ENCODE results near the gene GPX2. TPM values are rescaled to one million over a fixed set of nuclear protein-coding genes. Genes with fewer than 3 reads are reported as not detected.

The GPX2 gene
- total RNA-seq, 4 donors from 2014 or later = 1.9 to 37.6 (median 21.0) TPM

DNA sequence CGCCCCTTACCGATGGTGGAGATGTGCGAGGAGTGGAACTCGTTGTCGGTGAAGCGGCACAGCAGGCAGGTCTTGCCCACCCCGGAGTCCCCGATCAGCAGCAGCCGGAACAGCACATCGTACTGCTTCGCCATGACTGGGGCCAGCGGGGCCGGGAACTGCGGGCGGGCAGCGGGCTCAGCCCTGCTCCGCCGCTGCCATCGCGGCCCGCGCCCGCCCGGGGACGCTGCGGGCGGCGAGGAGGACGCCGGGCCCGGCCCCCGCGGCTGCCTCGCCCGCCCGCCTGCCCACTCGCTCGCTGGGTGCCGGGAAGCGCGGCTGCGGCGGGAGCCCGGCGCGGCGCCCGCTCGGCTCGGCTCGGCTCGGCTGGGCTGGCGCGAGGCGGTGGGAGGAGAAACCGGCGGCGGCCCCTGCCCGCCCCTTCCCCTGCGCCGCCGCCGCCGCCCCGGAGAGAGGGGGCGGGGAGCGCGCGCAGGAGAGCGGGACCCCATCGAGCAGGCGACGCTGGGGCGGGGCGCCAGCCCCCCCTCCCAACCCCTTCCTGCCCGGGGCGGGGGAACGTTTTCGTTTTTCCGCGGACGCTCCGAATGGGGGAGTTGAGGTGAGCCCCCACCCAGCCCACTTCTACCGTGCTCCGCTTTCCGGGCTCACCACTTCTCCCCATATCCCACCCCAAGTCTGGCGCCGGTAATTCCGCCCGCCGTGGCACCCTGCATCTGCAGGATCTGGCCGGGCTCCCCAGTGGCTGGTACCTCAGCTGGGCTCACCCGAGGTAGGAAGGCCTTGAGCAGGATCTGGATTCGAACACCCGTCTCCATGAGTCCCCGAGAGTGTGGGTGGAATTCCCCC is 29.6 kb upstream of the GPX2 start, which contains the start of gene RAB15:
Gene RAB15, minus strand, starts transcription at position 394 of the 849 bp plus-strand sequence. Its CDS starts 260 bp downstream, at position 134.
- intact Hi-C loops (cut with DNase I; ENCODE audit: low total_unique reads) = loop anchor here (10.0 kb wide), 1 partner anchor 147 kb away; no protein-coding TSS in a partner anchor
- DNase-seq (ENCODE audit: low spot score in 2 of 2) = no peak
- H3K4me3 ChIP-seq (ENCODE audit: low read depth, poor library complexity, severe bottlenecking) = peak within 1 kb of the TSS; percentile 33
- TF ChIP-seq POLR2A (IDR thresholded peaks at IDR 0.05) = no peak
- TF ChIP-seq, protein P1, sequence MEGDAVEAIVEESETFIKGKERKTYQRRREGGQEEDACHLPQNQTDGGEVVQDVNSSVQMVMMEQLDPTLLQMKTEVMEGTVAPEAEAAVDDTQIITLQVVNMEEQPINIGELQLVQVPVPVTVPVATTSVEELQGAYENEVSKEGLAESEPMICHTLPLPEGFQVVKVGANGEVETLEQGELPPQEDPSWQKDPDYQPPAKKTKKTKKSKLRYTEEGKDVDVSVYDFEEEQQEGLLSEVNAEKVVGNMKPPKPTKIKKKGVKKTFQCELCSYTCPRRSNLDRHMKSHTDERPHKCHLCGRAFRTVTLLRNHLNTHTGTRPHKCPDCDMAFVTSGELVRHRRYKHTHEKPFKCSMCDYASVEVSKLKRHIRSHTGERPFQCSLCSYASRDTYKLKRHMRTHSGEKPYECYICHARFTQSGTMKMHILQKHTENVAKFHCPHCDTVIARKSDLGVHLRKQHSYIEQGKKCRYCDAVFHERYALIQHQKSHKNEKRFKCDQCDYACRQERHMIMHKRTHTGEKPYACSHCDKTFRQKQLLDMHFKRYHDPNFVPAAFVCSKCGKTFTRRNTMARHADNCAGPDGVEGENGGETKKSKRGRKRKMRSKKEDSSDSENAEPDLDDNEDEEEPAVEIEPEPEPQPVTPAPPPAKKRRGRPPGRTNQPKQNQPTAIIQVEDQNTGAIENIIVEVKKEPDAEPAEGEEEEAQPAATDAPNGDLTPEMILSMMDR (IDR thresholded peaks at IDR 0.05) = no peak
- 0 to 1% methylated on average over 17 to 27 of the region's 96 CpGs for WGBS, 2 donors

DNA sequence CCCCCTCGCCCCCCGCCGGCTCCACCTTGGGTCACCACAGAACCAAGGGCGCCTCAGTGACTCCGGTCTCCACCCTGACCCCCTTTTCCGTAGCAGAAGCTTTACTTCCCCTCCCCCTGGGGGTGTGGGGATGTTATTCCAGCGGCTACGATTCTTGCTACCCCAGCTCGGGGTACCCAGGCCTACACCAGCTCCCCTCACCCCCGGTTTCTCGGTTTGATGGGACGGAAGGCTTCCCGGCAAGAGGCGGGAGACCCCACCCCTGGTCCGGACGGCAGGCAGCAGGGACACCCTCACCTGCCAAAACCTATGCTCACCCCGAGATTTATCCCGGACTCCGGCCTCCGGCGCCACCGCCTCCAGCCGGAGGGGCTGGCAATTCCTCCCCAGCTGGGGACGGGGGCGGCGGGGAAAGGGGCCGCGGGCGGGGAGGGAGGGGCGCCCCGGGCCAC is 29.0 kb upstream of the GPX2 start:
- intact Hi-C loops (cut with DNase I; ENCODE audit: low total_unique reads) = loop anchor here (10.0 kb wide), 1 partner anchor 147 kb away; no protein-coding TSS in a partner anchor
- peak overlapping the region; percentile 33 for H3K4me3 ChIP-seq (ENCODE audit: low read depth, poor library complexity, severe bottlenecking)
- 3 to 10% methylated on average over 28 to 30 of the region's 31 CpGs for WGBS, 2 donors
- TF ChIP-seq, protein P1 (IDR thresholded peaks at IDR 0.05) = no peak
- no peak for TF ChIP-seq POLR2A (IDR thresholded peaks at IDR 0.05)
- no peak for DNase-seq (ENCODE audit: low spot score in 2 of 2)

DNA sequence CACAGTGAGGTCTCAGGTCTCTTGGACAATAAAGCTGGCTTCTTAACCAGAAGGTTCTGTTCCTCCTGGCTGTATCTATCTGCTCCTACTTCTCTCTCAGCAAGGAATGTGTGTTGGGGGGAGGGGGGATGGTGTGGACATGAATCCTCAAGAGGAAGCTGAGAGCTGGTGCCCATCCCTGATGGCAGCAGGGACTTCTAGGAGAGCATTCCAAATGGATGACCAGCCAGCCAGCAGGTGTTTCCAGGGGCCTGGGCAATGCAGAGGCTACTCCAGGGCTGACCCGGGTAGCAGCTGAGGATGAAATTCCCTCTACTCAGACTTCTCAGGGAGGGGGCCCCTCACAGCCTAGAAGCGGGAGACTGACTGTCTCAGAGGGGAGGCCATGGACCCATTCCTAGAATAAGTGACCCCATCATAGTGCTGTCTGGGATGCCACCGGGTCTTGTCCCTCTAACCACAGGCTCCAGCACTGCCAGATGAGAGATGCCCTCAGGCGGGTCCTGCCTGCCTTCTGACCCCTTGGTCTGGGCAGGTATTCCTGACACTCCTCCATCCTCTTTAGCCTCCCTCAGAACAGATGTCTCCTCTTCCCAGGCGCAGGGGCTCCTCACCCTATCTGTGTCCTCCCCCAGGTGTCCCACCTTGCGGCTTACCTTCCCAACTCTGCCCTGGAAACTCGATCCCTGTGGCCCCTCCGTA is 28.4 kb upstream of the GPX2 start:
- H3K4me3 ChIP-seq (ENCODE audit: low read depth, poor library complexity, severe bottlenecking) = no peak overlapping the region
- TF ChIP-seq POLR2A (IDR thresholded peaks at IDR 0.05) = no peak
- TF ChIP-seq, protein P1 (IDR thresholded peaks at IDR 0.05) = no peak
- DNase-seq (ENCODE audit: low spot score in 2 of 2) = no peak
- intact Hi-C loops (cut with DNase I; ENCODE audit: low total_unique reads) = loop anchor here (10.0 kb wide), 1 partner anchor 146 kb away; no protein-coding TSS in a partner anchor
- WGBS, 2 donors = 64% methylated on average over 8 of the region's 8 CpGs

DNA sequence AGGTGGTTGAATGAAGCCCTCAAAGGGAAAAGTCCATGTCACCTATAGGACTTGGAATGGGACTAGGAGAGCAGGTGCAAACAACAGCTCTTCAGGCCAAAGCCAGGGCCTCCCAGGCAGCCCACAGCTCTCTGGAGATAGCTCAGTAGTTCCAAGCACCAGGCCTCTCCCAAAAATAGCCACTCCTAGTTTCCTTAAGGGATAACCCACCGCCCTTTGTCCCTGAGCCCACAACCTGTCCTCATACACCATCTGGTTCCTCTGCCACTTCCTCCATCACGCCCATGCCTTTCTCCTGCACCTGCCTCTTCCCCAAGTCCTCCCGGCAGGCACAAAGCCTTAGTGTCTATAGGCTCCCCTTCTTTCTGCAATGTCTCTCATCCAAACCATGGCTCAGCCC is 27.5 kb upstream of the GPX2 start:
- intact Hi-C loops (cut with DNase I; ENCODE audit: low total_unique reads) = loop anchor here (10.0 kb wide), 1 partner anchor 145 kb away; no protein-coding TSS in a partner anchor
- WGBS, 2 donors = 72 to 82% methylated on average over 3 of the region's 3 CpGs
- TF ChIP-seq, protein P1 (IDR thresholded peaks at IDR 0.05) = no peak
- no peak for TF ChIP-seq POLR2A (IDR thresholded peaks at IDR 0.05)
- H3K4me3 ChIP-seq (ENCODE audit: low read depth, poor library complexity, severe bottlenecking) = no peak overlapping the region
- no peak for DNase-seq (ENCODE audit: low spot score in 2 of 2)

DNA sequence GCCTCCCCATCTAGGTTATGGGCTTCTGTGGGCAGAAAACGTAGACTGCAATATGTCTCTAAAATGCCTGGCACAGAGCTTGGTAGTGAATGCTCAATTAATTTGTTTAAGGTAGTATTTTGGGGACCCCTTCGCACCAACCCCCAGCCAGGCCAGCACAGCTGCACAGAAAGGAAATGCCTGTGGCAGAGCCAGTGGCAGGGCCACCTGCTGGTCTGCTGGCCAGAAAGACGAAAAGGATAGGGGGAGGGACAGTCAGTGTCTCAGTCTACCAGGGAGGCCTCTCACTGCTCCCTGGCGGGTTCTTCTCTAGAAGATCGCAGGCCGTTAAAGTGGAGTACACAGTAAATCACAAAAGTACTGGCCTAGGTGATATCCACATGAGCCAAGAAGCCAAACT is 26.1 kb upstream of the GPX2 start:
- 81 to 83% methylated on average over 6 of the region's 6 CpGs for WGBS, 2 donors
- intact Hi-C loops (cut with DNase I; ENCODE audit: low total_unique reads) = no loop called here
- no peak overlapping the region for H3K4me3 ChIP-seq (ENCODE audit: low read depth, poor library complexity, severe bottlenecking)
- TF ChIP-seq, protein P1 (IDR thresholded peaks at IDR 0.05) = no peak
- TF ChIP-seq POLR2A (IDR thresholded peaks at IDR 0.05) = no peak
- no peak for DNase-seq (ENCODE audit: low spot score in 2 of 2)
